HepG2 (cell line): Measurements from ENCODE around the gene TMEM95. TPM values are rescaled to one million over a fixed set of nuclear protein-coding genes. Genes with fewer than 3 reads are reported as not detected.

Experiments
- DMTF1 ChIP-seq: sonication (generic); formaldehyde crosslinking; IDR thresholded peaks from 2 replicates; pipeline ENCODE4 v1.4.0; 2020; ENCODE audit warnings: mild to moderate bottlenecking, missing genetic modification reagents
- DNMT1 ChIP-seq: sonication (generic); formaldehyde crosslinking; IDR thresholded peaks from 2 replicates; pipeline ENCODE4 v1.5.1; 2020; ENCODE audit warnings: mild to moderate bottlenecking, missing genetic modification reagents
- GPN1 ChIP-seq: sonication (generic); formaldehyde crosslinking; IDR thresholded peaks from 2 replicates; pipeline ENCODE4 v1.5.1; 2020; ENCODE audit warnings: missing genetic modification reagents, borderline replicate concordance
- MXD3 ChIP-seq: IDR thresholded peaks from 2 replicates; pipeline ENCODE4 v1.6.1; 2016; ENCODE audit warnings: mild to moderate bottlenecking, missing biosample characterization, missing genetic modification reagents
- PLRG1 ChIP-seq: fragments of 450-650 bp; conservative IDR thresholded peaks from 2 replicates; pipeline ENCODE4 v1.6.1; 2016
- SMAD3 ChIP-seq: sonication (generic); formaldehyde crosslinking; IDR thresholded peaks from 2 replicates; pipeline ENCODE4 v1.4.0; 2020; ENCODE audit warnings: missing genetic modification reagents
- TEAD3 ChIP-seq: optimal IDR thresholded peaks from 2 replicates; pipeline ENCODE3; 2016; ENCODE audit warnings: borderline replicate concordance
- TFDP1 ChIP-seq: IDR thresholded peaks from 2 replicates; pipeline ENCODE4 v1.6.1; 2016; ENCODE audit warnings: missing compliant biosample characterization, missing genetic modification reagents, borderline replicate concordance
- ZHX2 ChIP-seq, 2 experiments: sonication (generic) in 1 of 2; formaldehyde crosslinking in 1 of 2; IDR thresholded peaks; 2 replicates each; pipeline versions ENCODE4 v1.6.1 to v1.9.0; 2014 to 2022; ENCODE audit warnings: antibody characterized with exemption in 1 of 2, borderline replicate concordance in 1 of 2, inconsistent platforms in 1 of 2, low read depth in 1 of 2, missing genetic modification reagents in 1 of 2
- ZNF44 ChIP-seq: sonication (generic); formaldehyde crosslinking; IDR thresholded peaks from 2 replicates; pipeline ENCODE4 v1.5.1; 2020; ENCODE audit warnings: mild to moderate bottlenecking, missing genetic modification reagents
- ZNF577 ChIP-seq: sonication (generic); formaldehyde crosslinking; IDR thresholded peaks from 2 replicates; pipeline ENCODE4 v1.4.0; 2020; ENCODE audit warnings: mild to moderate bottlenecking, low read depth, missing genetic modification reagents, borderline replicate concordance
- ZNF724P ChIP-seq: sonication (generic); formaldehyde crosslinking; IDR thresholded peaks from 2 replicates; pipeline ENCODE4 v1.8.0; 2022; ENCODE audit warnings: missing genetic modification reagents, borderline replicate concordance
- ZNF747 ChIP-seq: sonication (generic); formaldehyde crosslinking; IDR thresholded peaks from 2 replicates; pipeline ENCODE4 v1.8.1; 2023; ENCODE audit warnings: missing genetic modification reagents, mild to moderate bottlenecking, borderline replicate concordance
- ZNF839 ChIP-seq: sonication (generic); formaldehyde crosslinking; IDR thresholded peaks from 2 replicates; pipeline ENCODE4 v1.4.0; 2020; ENCODE audit warnings: missing genetic modification reagents, mild to moderate bottlenecking, borderline replicate concordance
- polyA plus RNA-seq, 8 experiments: library from polyadenylated mRNA; depleted of rRNA in 3 of 8; stranded (reverse) in 7 of 8; unstranded in 1 of 8; fragments of >200 nt; fragmentation: Illumina TruSeq in 4 of 8; extraction: Trizol in 4 of 8; gene quantifications; 2 replicates each; pipeline versions ENCODE4 v1.2.1 to v1.2.3, GENCODE V29; 2011 to 2016; ENCODE audit warnings: low read depth in 4 of 8, missing spikeins in 1 of 8, mixed read lengths in 1 of 8; ENCODE audit not compliant: insufficient read depth in 1 of 8
- total RNA-seq, 5 experiments: library from RNA; depleted of rRNA; stranded (reverse); fragments of >200 nt; fragmentation: Illumina TruSeq; extraction: Trizol; gene quantifications; 2 replicates each; pipeline ENCODE4 v1.2.3, GENCODE V29; 2016; ENCODE audit warnings: low read depth in 1 of 5
- TF ChIP-seq, protein P1 (sequence below): sonication (generic); formaldehyde crosslinking; IDR thresholded peaks from 2 replicates; pipeline ENCODE4 v1.5.0; 2020; ENCODE audit warnings: mild to moderate bottlenecking, missing genetic modification reagents

TMEM95 gene
- total and polyA plus RNA-seq, 2 of the 13 experiments (the other 11 are each of a cell fraction or from before 2014, with no cell fraction given): not detected

GRCh38 chr17:7403043-7403726 is 48.2 kb downstream of the TMEM95 start (continued):
- no peak for TF ChIP-seq ZNF577 (CRISPR knock-in tag)
- TF ChIP-seq MXD3 (CRISPR knock-in tag): no peak
- TF ChIP-seq TFDP1 (CRISPR knock-in tag): no peak
- TF ChIP-seq ZNF747 (CRISPR knock-in tag): no peak; the same call in 1 of the 2 replicates
- TF ChIP-seq PLRG1: no peak
- no peak for TF ChIP-seq DMTF1 (CRISPR knock-in tag)
- no peak for TF ChIP-seq SMAD3
- TF ChIP-seq ZHX2 (IDR thresholded peaks at IDR 0.05; ENCODE audit: low read depth): no peak
- no peak for TF ChIP-seq ZHX2 (CRISPR knock-in tag; IDR thresholded peaks at IDR 0.05; ENCODE audit: borderline replicate concordance)
- TF ChIP-seq, protein P1, sequence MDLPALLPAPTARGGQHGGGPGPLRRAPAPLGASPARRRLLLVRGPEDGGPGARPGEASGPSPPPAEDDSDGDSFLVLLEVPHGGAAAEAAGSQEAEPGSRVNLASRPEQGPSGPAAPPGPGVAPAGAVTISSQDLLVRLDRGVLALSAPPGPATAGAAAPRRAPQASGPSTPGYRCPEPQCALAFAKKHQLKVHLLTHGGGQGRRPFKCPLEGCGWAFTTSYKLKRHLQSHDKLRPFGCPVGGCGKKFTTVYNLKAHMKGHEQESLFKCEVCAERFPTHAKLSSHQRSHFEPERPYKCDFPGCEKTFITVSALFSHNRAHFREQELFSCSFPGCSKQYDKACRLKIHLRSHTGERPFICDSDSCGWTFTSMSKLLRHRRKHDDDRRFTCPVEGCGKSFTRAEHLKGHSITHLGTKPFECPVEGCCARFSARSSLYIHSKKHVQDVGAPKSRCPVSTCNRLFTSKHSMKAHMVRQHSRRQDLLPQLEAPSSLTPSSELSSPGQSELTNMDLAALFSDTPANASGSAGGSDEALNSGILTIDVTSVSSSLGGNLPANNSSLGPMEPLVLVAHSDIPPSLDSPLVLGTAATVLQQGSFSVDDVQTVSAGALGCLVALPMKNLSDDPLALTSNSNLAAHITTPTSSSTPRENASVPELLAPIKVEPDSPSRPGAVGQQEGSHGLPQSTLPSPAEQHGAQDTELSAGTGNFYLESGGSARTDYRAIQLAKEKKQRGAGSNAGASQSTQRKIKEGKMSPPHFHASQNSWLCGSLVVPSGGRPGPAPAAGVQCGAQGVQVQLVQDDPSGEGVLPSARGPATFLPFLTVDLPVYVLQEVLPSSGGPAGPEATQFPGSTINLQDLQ (CRISPR knock-in tag): 0 out of 2 replicates have a peak, but pooled peaks have one; percentile 35
- no peak for TF ChIP-seq GPN1 (CRISPR knock-in tag)
- TF ChIP-seq ZNF839: no peak
- TF ChIP-seq ZNF44 (CRISPR knock-in tag): no peak
- TF ChIP-seq TEAD3 (CRISPR knock-in tag): peak; percentile 53
- no peak for TF ChIP-seq DNMT1 (CRISPR knock-in tag)
- 0 out of 2 replicates have a peak, but pooled peaks have one; percentile 26 for TF ChIP-seq ZNF724P (CRISPR knock-in tag)
